Endothelial cell of umbilical vein (primary cell): Measurements from ENCODE around the gene HMGXB3. TPM values are rescaled to one million over a fixed set of nuclear protein-coding genes. Genes with fewer than 3 reads are reported as not detected.
"Not testable (repeated sequence)": the region's sequence is repeated elsewhere in the genome, so short reads cannot be mapped to it uniquely, and the experiment has no call there.

ENCODE experiments used
- BruUV-seq: library from RNA; stranded (reverse); fragments of 400-500 nt; replicated peaks from 2 replicates; lab custom pipeline; 2021; lab: Mats Ljungman, UMichigan
- CTCF ChIA-PET: fragments of 300-600, 350-600 bp; sonication (Branson Sonifier 250); formaldehyde crosslinking; loops from one replicate; lab custom pipeline; 2021; ENCODE audit warnings: antibody characterized with exemption, inconsistent platforms; lab: Charles Lee
- POLR2A ChIA-PET: fragments of 300-600, 350-600 bp; sonication (Branson Sonifier 250); formaldehyde crosslinking; loops from one replicate; lab custom pipeline; 2021; ENCODE audit warnings: antibody characterized with exemption, inconsistent platforms; lab: Charles Lee
- DNase-seq: peaks from one replicate; pipeline ENCODE4 v3.0.0-alpha.2; 2011; ENCODE audit warnings: low read depth, low spot score
- FAIRE-seq: peaks from 2 replicates; lab custom pipeline; 2011; peaks lifted over from hg19 to GRCh38; lab: Jason Lieb, UNC
- H2AFZ ChIP-seq: 2 replicates; pipeline ENCODE4 v1.6.0; 2012; ENCODE audit warnings: low read depth, low read length, control low read depth, inconsistent platforms
- H3K27ac ChIP-seq: 2 replicates; pipeline ENCODE4 v1.5.1; 2011; ENCODE audit warnings: low read depth, mild to moderate bottlenecking, control low read depth, low read length, moderate library complexity; ENCODE audit not compliant: insufficient read depth
- H3K27me3 ChIP-seq, 2 experiments: 2 replicates each; pipeline versions ENCODE4 v1.6.0 to v1.6.1; 2011; ENCODE audit warnings: low read length in 2 of 2, mixed read lengths in 1 of 2; ENCODE audit not compliant: control insufficient read depth in 2 of 2, insufficient read depth in 2 of 2
- H3K36me3 ChIP-seq, 2 experiments: 2 replicates in 1 of 2; 3 replicates in 1 of 2; pipeline ENCODE4 v1.5.1; 2011; ENCODE audit warnings: low read length in 2 of 2, mild to moderate bottlenecking in 1 of 2, moderate library complexity in 1 of 2; ENCODE audit not compliant: control insufficient read depth in 2 of 2, insufficient read depth in 2 of 2; ENCODE audit errors: extremely low read depth in 1 of 2
- H3K4me1 ChIP-seq: 3 replicates; pipeline ENCODE4 v1.5.1; 2011; ENCODE audit warnings: mild to moderate bottlenecking, low read length; ENCODE audit not compliant: control insufficient read depth, insufficient read depth; ENCODE audit errors: extremely low read depth
- H3K4me2 ChIP-seq: 2 replicates; pipeline ENCODE4 v1.6.1; 2011; ENCODE audit warnings: low read length, control low read depth, mixed read lengths; ENCODE audit not compliant: insufficient read depth
- H3K4me3 ChIP-seq, 3 experiments: fragments of 200-600 bp in 1 of 3; sonication (generic), shearing (Covaris generic) in 1 of 3; replicated peaks in 1 of 3; 2 replicates each; pipeline ENCODE4 v1.5.1; 2011 to 2016; ENCODE audit warnings: control low read depth in 3 of 3, low read length in 3 of 3, mild to moderate bottlenecking in 2 of 3, inconsistent platforms in 1 of 3, low read depth in 1 of 3, moderate library complexity in 1 of 3; ENCODE audit not compliant: insufficient read depth in 1 of 3
- H3K79me2 ChIP-seq: 2 replicates; pipeline ENCODE4 v1.6.0; 2012; ENCODE audit warnings: low read length, inconsistent platforms; ENCODE audit not compliant: control insufficient read depth, insufficient read depth
- H3K9ac ChIP-seq: replicated peaks from 2 replicates; pipeline ENCODE3; 2011; ENCODE audit warnings: low read length, control low read depth; ENCODE audit not compliant: insufficient read depth; ENCODE audit errors: extremely low read depth
- H3K9me1 ChIP-seq: replicated peaks from 3 replicates; pipeline ENCODE4 v1.6.0; 2011; ENCODE audit warnings: mild to moderate bottlenecking, low read length; ENCODE audit not compliant: control insufficient read depth, insufficient read depth; ENCODE audit errors: extremely low read depth
- H3K9me3 ChIP-seq: replicated peaks from 2 replicates; pipeline ENCODE4 v1.5.1; 2012; ENCODE audit warnings: low read length, inconsistent platforms; ENCODE audit not compliant: control insufficient read depth, insufficient read depth
- H4K20me1 ChIP-seq: replicated peaks from 2 replicates; pipeline ENCODE3; 2011; ENCODE audit warnings: mild to moderate bottlenecking, low read length; ENCODE audit not compliant: control insufficient read depth, insufficient read depth; ENCODE audit errors: extremely low read depth
- FOS ChIP-seq: IDR thresholded peaks from 2 replicates; pipeline ENCODE4 v1.6.1; 2011; ENCODE audit warnings: mild to moderate bottlenecking, low read length, moderate library complexity, borderline replicate concordance; ENCODE audit not compliant: insufficient read depth
- GATA2 ChIP-seq: IDR thresholded peaks from 2 replicates; pipeline ENCODE4 v1.7.0; 2011; ENCODE audit warnings: low read depth, mild to moderate bottlenecking, moderate library complexity, mixed read lengths, low read length; ENCODE audit not compliant: insufficient read length, insufficient read depth
- JUN ChIP-seq: IDR thresholded peaks from 2 replicates; pipeline ENCODE4 v1.6.1; 2011; ENCODE audit warnings: borderline replicate concordance, low read depth; ENCODE audit not compliant: insufficient read length, insufficient read depth
- MAX ChIP-seq: IDR thresholded peaks from 2 replicates; pipeline ENCODE4 v1.6.1; 2011; ENCODE audit not compliant: insufficient read depth, insufficient read length
- MYC ChIP-seq: IDR thresholded peaks from one replicate; pipeline ENCODE4 v1.6.1; 2011; ENCODE audit warnings: mild to moderate bottlenecking, low read depth, low read length
- POLR2A ChIP-seq: IDR thresholded peaks from 2 replicates; pipeline ENCODE4 v1.6.1; 2012; ENCODE audit warnings: low read depth, mild to moderate bottlenecking, control low read depth, low read length
- POLR2AphosphoS5 ChIP-seq: IDR thresholded peaks from 2 replicates; pipeline ENCODE4 v1.6.1; 2012; ENCODE audit warnings: low read depth, mild to moderate bottlenecking, control low read depth, low read length, moderate library complexity; ENCODE audit not compliant: insufficient read depth
- dilution Hi-C: fragments of 300-500 bp; cut with MboI; formaldehyde crosslinking; loops from one replicate; pipeline ENCODE4 v1.15.0; 2019; ENCODE audit warnings: low sequenced_read_pairs; ENCODE audit not compliant: extremely low pct_ligation_motif_present
- intact Hi-C: fragments of 100-400 bp; cut with micrococcal nuclease; formaldehyde crosslinking; loops from one replicate; pipeline ENCODE4 v1.10.0; 2022
- polyA plus RNA-seq, 4 experiments: library from polyadenylated mRNA; depleted of rRNA in 3 of 4; stranded (reverse) in 3 of 4; unstranded in 1 of 4; fragments of >200 nt; gene quantifications; 2 replicates each; pipeline versions ENCODE4 v1.2.1 to v1.2.3, GENCODE V29; 2011 to 2012; ENCODE audit warnings: missing spikeins in 1 of 4
- total RNA-seq: library from RNA; stranded (reverse); gene quantifications from 2 replicates; pipeline ENCODE4 v1.2.3, GENCODE V29; 2021

HMGXB3 gene
- total and polyA plus RNA-seq, 2 donors (not counting 3 experiments of a cell fraction or from before 2014, with no cell fraction given) = 34.8 to 52.6 TPM

- intact Hi-C loops = loop anchor here (1.0 kb wide), 1 partner anchor 28 kb away; no protein-coding TSS in a partner anchor
- H3K27me3 ChIP-seq, BruUV-seq, H3K9me1 ChIP-seq, H3K9me3 ChIP-seq, dilution Hi-C loops, H3K4me3 ChIP-seq, H3K9ac ChIP-seq, H2AFZ ChIP-seq, H3K79me2 ChIP-seq, H4K20me1 ChIP-seq, POLR2A ChIA-PET, H3K4me2 ChIP-seq: not testable (repeated sequence)
- peaks cover 31% of the 10 kb centered on the region for H3K4me1 ChIP-seq
- peaks cover 20 to 67% of the 10 kb centered on the region in 2 experiments for H3K36me3 ChIP-seq
- CTCF ChIA-PET = interaction anchor here (1.0 to 2.0 kb wide), 3 partner anchors 10 to 14 kb away, joined by 3 to 7 read pairs (median 3); no protein-coding TSS in a partner anchor
- TF ChIP-seq POLR2AphosphoS5 = peak; percentile 58
- TF ChIP-seq JUN = peak; percentile 37
- TF ChIP-seq GATA2 = peak; percentile 17
- peak; percentile 52 for TF ChIP-seq FOS
- DNase-seq (peak; percentile 53), FAIRE-seq (peak; percentile 83)
- peak overlapping the region; percentile 26 for H3K27ac ChIP-seq
Observed at GRCh38 chr5:150050172-150050811, 49.8 kb downstream of the HMGXB3 start.

GRCh38 chr5:150051657-150052195 is 51.2 kb downstream of the HMGXB3 start:
- ChIA-PET POLR2A (no interaction called here), CTCF (interaction anchor here (3.9 kb wide), 1 partner anchor 12 kb away, joined by 11 read pairs; no protein-coding TSS in a partner anchor)
- Histone ChIP-seq H3K9me1 (no peaks in the 10 kb centered on the region), H3K4me1 (peaks cover 31% of the 10 kb centered on the region), H3K9me3 (no peaks in the 10 kb centered on the region), H3K9ac (no peak overlapping the region), H2AFZ (no peak overlapping the region), H4K20me1 (no peaks in the 10 kb centered on the region), H3K4me3 (no peak overlapping the region), H3K27ac (no peak overlapping the region), H3K27me3 (no peaks in the 10 kb centered on the region), H3K4me2 (no peak overlapping the region), H3K36me3 (peaks cover 14 to 65% of the 10 kb centered on the region in 2 experiments), H3K79me2 (no peaks in the 10 kb centered on the region)
- intact Hi-C loops (no loop called here), dilution Hi-C loops (no loop called here)
- DNase-seq (no peak), FAIRE-seq (peak; percentile 21)
- no TSS peak for BruUV-seq
- TF ChIP-seq MAX (no peak), POLR2AphosphoS5 (no peak), GATA2 (no peak), POLR2A (no peak), MYC (no peak), FOS (no peak)
